CD4-positive, alpha-beta T cell treated with Interleukin-2 at 100 ng/mL for 4 hours (primary cell): Measurements from ENCODE around the gene MED14.
"Not testable (repeated sequence)": the region's sequence is repeated elsewhere in the genome, so short reads cannot be mapped to it uniquely, and the experiment has no call there.

Experiments
- DNase-seq: peaks from one replicate; pipeline ENCODE4 v3.0.0-alpha.2; 2020; ENCODE audit warnings: low spot score

Gene MED14

DNA sequence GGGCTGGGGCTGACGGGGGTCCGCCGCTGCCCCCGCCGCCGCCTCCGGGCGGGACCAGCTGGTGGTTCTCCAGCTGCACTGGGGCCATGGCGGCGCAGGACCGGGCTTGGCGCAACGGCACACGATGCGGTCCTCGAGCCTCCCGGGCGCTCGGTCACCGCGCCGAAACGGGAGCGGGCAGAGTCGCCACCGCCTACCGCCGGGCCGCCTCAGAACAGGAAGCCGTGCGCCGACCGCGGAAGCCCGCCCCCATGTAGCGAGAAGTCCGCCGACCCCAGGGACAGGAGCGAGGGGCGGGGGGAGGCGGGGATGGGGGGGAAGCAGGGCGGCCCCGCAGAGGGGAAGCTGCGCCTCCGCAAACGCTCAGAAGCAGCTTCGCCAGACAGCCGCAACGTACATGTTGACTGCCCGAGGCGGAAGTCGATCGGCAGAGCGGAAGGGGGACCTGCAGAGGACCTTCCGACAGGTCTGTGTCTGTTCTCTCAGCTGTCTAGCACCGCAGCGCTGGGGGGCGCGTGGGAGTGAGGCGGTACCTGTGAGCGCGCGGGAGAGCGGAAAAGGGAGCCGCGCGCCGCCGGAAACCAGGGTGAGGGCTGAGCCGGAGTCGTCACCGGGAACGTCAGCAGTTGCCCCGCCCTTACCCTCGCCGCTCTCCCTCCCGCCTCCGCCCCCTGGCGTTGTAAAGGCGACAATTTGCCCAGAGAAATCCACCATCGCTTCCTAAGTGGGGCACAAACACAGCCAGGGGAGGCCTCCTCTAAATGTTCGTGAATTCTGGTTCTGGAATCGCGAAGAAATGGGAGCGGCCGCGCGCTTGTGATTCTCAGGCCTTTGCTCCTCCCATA lies at the start of gene MED14:
TSS of gene MED14 (minus strand) at position 218 of the 845 bp plus-strand sequence. CDS start at position 88, 130 bp downstream.
- peak; percentile 88 for DNase-seq

DNA sequence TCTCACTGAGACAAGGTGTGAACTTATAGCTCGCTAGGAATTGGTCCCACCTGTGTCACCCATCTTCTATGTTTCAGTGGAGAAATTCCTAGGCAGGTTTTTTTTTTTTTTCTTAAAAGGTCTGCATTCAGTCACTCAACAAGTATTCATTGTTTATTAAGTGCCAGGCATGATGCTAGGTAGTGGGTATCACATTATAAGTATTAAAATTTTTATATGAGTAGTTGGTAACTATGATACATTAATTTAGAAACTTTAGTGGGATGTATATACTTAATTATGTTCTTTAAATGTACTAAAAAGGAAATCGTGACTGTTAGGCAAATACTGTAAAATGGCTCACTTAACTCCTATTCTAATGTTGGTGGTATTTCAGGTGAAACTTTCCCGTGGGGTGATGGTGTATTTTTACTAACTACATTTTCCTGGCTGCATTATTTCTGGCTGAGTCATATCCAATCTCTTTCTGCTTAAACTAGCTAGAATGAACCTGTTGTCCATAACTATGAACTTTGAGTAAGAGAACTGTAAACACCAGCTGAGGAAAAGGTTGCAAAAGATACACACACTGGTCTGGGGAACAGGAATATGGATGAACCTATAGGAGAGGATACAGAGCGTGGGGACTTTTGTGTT lies 49.3 kb upstream of the MED14 start:
- no peak for DNase-seq

DNA sequence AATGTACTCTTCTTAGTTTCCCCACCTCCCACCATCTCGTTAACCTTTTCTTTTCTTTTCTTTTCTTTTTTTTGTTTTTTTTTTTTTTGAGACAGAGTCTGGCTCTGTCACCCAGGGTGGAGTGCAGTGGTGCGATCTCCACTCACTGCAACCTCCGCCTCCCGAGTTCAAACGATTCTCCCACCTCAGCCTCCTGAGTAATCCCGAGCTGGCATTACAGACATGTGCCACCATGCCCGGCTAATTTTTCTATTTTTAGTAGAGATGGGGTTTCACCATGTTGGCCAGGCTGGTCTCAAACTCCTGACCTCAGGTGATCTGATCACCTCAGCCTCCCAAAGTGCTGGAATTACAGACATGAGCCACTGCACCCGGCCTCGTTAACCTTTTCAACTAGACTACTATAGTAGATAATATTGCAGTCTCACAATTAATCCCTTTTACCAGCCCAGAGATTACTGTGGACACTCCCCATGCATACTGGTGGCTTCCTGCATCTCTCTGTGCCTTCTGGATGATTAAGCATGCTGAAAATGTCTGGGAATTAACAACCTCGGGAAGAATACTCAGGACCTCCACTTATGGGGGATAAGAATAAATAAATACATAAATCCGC lies 47.4 kb upstream of the MED14 start:
- DNase-seq, result not testable (repeated sequence)

DNA sequence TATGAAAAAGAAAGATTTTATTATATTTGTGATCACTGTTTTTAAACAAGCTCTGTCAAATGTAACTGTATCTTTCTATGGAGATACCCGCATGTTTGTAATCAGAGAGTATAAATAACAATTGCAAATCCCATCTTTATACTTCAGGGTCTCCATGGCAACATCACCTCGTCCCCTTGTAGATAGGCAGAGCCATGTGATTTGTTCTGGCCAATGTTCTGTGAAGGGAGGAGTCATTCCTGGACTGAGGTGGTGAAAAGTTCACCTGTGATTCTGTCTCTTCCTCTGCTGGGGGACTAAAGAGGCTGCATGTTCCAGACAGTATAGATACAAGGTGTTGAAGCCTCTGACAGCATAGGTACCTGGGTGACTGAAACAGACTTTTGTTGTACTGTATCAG lies 45.6 kb upstream of the MED14 start:
- no peak for DNase-seq

DNA sequence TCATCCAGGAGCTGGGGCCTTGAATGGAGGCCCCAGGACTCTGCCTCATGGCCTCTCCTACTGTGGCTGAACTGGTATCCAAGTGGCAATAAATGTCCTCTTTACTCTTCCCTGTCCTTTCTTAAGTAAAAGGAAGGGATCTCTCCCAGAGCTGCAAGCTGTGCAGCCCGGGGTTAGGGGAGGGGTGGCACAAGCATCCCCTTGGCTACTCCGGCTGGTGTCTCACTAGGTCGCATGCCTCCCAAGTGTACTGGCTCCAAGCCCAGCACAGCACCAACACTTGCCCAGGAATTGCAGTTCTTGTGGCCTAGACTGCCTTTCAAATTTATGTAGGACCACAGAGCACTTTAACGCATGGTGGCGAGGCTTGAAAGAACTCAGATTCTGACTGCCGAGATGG lies 44.7 kb upstream of the MED14 start:
- DNase-seq, result no peak

DNA sequence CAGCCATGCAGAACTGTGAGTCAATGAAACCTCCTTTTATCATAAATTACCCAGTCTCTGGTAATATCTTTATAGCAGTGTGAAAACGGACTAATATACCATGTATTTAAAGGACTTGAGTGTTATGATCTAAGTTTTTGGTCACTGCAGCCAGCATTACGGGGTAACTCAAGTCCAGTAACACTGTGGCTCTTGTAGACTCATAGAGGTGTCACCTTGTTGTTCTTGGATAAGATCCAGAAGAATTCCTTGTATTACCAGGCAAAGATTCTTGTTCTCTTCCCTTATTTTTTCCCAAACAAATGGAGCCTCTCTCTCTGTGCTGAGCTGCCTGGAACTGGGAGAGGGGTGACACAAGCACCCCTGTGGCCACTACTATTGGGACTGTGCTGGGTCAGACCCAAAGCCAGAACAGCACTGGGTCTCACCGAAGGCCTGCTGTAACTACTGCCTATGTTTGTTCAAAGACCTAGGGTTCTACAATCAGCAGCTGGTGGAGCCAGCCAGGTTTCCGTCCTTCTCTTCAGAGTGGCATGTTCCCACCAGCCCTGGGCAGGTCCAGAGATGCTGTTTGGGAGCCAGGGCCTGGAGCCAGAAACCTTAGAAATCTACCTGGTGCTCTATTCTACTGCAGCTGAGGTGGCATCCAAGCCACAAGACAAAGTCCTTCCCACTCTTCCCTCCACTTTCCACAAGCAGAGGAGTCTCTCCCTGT lies 43.7 kb upstream of the MED14 start:
- no peak for DNase-seq

DNA sequence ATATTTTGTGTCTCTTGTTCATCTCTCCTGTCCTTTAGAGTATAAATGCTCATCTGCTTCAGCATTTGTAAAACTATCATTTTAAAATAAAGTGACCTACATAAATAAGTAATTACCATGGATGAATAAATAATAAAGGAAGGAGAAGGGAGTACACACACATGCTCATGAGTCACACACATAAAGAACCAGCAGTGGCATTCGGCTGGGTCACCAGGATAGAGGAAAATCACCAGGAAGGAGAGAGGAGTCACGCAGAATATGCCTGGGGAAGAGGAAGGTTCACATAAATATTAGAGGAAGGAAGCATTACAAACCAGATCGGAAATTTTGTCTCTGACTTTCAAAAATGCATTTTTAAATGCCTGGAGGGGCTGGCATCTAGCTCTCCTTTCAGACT lies 38.5 kb upstream of the MED14 start:
- DNase-seq, result no peak

DNA sequence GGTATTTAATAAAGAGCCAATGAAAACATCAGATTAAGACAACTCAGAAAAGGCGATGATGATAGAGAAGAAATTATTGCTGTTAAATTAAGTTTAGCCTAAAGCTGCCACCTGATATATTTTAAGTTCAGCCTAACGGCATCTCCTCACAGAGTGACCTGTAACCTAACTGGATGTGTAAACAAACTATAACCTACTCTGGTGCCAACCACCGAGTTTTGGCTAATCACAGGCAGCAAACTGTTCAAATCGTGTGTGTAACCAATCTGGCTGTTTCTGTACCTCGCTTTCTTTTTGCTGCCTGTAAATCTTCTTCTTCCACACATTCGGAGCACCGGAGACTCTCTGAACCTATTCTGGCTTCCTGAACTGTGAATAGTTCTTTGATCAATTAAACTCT lies 37.8 kb upstream of the MED14 start:
- DNase-seq, result no peak

DNA sequence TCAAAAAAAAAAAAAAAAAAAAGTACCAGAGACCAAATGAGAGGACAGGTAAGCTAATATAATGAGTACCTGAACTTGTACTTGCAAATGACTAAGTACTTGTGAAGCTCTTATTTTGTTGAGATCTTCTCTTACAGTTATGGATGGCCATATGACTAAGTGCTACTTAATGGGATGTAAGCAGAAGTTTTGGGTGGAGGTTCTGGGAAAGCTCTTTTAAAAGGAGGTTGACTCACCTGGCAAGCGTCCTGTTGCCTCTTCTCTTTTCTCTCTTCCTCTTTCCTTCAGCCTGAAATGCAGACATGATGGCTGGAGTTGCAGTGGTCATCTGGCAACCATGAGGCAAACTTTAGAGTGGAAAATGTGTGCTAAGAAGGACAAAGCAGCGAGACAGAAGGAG lies 36.9 kb upstream of the MED14 start:
- no peak for DNase-seq

DNA sequence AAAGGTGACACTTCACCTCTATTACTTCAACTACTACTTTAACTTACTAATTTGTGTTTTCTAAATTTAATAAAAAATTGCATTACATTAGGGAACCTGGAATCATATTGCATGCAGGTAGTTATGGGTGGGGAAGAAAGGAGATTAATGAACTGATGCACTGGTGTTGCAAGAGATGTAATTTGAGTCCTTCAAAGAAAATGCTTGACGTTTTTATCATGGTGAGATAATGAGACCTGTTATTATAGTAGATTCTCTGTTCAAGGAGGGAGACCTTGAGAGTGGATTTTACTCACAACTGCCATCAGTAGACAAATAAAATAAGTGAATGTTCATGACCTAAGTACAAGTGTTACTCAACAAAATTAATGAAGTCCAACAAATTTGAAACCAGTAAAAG lies 26.4 kb upstream of the MED14 start:
- no peak for DNase-seq

DNA sequence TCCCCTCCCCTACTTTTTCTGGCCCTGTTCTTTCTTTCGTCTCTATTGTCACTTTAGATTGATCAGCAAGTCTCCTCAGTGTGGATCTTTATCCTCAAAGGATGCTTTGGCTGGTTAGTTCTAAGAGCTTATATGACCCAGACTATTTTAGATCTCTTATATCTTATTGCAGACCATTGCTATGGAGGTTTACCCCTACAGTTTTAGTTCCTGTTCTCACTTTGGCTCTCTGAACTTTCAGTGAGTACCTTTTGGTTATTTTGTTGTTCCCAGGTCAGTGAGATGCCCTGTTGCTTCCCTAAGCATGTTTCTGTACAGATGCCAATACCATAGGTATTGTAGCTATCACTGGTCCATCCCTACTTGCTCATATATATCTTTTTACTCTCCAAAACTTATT lies 24.0 kb upstream of the MED14 start:
- no peak for DNase-seq

DNA sequence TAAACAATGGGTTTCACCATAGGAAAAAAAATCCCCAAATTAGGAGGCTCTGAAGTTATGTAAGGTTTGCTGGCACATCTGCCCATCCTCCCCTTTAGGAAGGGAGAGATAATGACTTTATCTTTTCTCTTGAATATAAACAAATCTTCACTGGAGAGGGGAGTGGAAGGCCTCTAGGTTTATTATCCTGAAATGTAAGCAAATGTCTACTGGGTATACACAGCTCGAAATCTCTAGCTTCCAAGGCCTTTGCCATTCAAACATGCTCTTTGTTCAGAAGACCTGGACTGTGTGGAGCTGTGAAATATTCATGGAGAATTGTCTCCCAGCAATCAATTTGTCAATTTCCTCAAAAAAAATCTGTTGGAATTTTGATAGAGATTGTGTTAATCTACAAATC lies 21.7 kb upstream of the MED14 start:
- DNase-seq, result no peak

DNA sequence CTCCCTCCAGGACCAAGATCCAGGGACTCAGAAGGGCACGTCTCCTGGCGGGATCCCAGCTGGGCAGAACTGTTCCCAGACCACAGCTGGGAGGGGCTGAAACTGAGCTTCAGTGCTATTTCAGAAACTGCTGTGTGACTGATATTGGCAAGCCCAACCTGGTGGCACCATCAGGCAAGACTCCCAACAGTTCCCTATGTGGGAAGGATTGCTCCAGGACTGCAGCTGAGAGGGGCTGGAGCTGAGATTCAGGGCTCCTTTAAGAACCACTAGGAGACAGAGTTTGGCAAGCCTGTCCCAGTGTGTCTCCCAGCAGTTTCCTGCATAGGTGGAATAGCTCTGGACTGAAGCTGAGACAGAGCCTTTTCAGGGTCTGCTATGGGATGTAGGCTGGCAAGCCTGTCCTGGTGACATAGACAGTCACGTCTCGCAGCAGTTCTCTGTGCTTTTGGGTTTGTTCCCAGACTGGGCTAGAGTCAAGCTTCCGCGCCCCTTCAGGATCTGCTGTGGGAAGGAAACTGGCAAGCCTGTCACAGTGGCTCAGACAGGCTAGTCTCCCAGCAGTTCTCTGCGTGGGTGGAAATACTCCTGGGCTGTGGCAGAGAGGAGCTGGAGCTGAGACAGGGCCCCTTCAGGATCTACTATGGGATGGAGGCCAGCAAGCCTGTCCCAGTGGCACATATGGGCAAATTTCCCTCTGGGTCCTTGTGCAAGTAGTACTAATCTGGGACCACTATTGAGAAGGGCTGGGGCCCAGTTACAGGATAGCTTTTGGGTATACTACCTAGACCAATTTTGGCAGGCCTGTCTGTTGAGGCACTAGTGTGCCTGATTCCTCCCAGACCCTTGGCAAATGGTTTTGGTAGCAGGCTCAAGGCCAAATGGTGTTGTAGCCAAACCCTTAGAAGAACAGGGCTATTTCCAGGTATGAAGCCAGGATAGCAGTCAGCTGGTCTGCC lies 20.2 kb upstream of the MED14 start:
- DNase-seq, result no peak

DNA sequence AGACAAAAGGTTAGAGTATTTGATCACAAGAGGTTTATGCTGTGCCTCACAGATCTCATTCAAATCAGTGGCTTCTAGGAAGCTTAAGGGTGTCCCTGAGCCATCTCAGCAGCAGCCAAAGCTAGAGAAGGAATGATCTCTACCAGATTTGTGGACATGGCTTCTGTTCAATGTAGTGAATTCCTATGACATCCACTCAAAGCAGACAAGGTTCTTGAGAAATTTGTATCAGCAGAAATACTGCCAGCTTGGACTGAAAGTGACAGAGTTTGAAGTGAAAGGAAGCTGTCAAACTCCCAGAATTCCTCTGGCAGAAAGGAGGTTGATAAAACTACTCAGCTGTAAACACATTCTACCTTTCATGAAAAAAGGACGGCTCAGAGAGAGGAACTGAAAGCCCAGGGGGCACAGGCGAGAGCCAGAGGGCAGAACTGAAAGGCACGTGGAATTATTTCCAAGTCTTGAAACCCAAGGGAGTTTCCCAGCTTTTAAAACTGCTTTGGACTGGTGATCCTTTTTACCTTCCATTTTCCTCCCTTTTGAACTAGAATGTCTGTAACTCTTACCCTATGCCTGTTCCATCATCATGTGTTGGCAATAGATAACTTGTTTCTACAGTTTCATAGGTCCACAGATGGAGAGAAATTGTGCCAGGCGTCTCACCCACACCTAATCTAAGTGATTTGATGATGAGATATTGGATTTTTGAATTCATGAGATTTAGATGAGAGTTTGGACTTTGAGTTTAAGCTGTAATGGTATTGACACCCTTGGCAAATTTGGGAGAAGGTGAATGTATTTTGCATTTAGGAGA lies 14.5 kb upstream of the MED14 start:
- no peak for DNase-seq

DNA sequence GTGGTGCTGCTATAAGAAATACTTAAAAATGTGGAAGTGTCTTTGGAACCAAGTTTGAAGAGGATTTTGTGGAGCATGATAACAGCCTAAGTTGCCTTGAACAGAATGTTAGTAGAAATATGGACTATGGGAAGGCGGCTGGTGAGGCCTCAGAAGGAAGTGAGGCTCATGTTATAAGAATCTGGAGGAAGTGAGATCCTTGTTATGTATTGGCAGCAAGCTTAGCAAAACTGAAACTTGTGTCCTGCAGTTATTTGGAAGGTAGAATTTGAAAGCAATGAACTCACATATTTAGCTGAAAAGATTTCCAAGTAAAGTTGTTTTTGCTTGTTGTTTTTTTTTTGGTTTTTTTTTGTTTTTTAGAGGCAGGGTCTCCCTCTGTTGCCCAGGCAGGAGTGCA lies 13.6 kb upstream of the MED14 start:
- no peak for DNase-seq

DNA sequence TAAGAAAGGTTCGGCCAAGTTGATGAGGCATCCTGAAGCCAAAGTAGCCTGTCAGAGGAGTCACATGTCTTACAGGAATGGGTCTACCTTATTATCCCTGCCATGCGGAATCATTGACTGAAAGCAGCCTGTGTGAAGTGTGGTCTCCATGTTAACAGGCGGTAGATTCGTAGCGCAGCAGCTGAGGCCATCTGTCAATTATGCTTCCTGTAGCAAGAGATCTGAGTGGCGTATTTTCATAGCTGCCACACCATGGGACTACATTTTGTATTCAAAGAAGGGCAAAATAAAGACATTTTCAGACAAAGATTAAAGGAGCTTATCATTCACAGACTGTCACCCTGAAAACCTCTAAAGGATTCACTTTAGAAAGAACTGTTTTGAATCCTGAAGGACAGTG lies 11.2 kb upstream of the MED14 start:
- DNase-seq, result no peak

DNA sequence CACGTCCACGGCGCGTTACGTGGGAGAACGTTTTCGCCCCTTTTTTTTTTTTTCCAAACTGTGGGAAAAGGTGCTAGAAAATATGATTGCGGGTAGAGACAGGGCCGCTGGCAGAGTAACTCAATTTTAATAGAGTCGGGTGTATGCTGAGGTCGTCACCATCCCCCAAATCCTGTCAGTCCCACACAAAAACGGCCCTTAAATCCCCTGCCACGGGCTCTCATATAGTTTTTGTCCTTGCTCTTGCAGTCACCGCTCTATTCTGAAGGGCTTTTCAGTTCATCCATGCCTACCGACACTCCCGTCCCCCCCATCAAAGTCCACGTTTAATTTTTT lies 796 bp upstream of the MED14 start:
- no peak for DNase-seq

DNA sequence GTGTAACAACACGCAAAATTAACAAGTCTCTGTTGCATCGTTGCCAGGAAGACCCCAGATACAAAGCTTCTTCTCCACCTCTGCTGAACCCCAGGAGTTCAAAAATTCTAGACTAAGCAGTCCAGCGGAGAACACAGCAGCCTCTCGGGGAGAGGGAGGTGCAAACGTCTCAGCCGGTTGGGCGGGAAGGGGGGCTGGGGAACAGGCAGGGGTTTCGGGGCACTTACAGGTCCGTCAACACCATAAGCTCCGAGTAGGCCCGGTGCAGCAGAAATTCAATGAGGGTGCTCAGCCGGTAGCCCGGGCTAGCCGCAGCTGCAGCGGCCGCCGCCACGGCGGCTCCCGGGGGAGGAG lies 394 bp downstream of the MED14 start:
- peak; percentile 18 for DNase-seq

DNA sequence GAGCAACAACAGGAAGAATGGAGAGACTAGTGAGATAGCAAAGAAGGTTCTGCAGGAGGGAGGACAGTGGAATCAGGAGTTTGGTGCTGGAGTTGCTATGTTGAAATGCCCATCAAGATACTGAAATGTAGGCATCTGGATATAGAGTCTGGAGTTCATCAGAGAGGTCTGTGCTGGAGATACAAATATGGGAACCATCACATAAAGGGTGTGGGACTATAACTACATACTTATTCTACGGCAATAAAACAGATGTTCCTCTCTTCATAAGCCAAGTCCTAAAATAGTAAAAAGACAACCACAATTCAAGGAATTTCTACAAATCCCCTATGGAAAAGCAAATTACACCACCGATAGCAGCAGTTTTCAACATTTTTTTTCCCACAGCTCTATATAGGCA lies 1.6 kb downstream of the MED14 start:
- DNase-seq, result no peak

DNA sequence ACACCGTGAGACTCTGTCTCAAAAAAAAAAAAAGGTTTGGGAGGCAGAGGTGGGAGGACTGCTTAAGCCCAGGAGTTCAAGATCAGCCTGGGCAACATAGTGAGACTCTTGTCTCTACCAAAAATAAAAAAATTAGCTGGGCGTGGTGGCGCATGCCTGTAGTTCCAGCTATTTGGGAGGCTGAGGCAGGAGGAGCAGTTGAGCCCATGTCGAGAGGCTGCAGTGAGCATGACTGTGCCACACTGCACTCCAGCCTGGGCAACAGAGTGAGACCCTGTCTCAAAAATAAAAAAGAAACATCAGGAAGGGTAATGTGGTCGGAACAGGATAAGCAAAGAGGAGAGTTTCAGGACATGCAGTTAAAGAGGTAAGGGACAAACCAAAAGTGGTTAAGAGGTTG lies 2.8 kb downstream of the MED14 start:
- not testable (repeated sequence) for DNase-seq
